Cortex of kidney (tissue), 1 donor: ENCODE results near the gene MITF.
"Not testable (repeated sequence)": the region's sequence is repeated elsewhere in the genome, so short reads cannot be mapped to it uniquely, and the experiment has no call there.

ENCODE experiments used
- DNase-seq: peaks from one replicate; lab custom pipeline; 2025; lab: John Stamatoyannopoulos, UW

Gene MITF

GRCh38 chr3:69872783-69873378 lies 133.6 kb downstream of the MITF start:
- DNase-seq: no peak

GRCh38 chr3:69876073-69876472 lies 136.8 kb downstream of the MITF start:
- no peak for DNase-seq

- DNase-seq: no peak
Observed at GRCh38 chr3:69878254-69878653, 139.0 kb downstream of the MITF start.

DNA sequence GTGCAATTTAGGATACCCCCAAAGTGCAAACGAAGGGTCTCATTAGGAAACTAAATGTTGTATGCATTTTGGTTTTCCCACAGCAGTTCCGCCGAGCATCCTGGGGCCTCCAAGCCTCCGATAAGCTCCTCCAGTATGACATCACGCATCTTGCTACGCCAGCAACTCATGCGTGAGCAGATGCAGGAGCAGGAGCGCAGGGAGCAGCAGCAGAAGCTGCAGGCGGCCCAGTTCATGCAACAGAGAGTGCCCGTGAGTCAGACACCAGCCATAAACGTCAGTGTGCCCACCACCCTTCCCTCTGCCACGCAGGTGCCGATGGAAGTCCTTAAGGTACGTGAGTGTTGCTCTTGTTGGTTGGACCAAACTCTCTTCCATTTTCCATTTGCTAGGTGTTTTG lies 139.8 kb downstream of the MITF start:
- DNase-seq: no peak

GRCh38 chr3:69880069-69880640 lies 140.9 kb downstream of the MITF start:
- DNase-seq: no peak

GRCh38 chr3:69881051-69881450 lies 141.8 kb downstream of the MITF start:
- no peak for DNase-seq

GRCh38 chr3:69881756-69882428 lies 142.6 kb downstream of the MITF start:
- DNase-seq: no peak

GRCh38 chr3:69882560-69882959 lies 143.3 kb downstream of the MITF start:
- no peak for DNase-seq

DNA sequence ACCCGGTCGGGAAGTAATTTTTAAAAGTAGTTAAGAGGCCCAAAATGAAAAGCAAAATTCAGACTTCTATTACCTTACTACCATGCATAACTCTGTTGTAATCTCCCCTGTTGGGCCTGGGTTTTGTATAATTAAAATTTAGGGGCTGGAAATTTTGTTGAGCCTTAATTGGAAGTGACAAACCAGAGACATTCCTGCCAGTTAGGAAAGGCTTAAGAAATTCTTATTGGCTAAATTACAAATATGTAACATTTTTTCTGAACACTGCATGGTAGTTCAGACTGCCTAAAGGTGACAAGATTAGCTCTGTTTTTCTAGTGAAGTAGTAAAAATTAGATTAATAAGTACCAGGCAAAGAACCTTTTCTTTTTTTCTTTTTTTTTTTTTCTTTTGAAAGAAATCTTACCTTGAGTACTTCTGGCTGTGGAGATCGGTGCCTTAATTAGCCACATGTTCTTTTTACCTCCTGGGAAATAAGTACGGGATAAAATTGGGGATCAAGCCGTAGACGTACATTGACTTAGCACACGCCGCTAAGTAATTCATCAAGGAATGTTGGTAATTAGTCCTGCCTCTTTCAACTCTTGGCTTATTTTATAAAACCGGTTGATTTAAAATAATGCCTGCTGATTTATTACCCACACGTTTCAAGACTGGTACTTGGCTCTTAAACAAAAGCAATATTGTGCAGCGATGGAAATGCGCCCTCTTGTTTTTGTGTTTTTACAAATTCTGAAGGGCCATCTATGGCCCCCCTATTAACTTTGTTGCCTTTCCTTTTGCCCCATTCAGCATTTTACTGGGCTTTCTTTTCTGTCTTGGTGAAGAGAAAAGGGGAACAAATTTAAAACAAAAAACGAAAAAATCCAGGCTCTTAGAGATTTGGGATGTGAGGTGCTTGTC lies 149.0 kb downstream of the MITF start:
- DNase-seq: no peak

- no peak for DNase-seq
Observed at GRCh38 chr3:69888943-69889315, 149.7 kb downstream of the MITF start.

GRCh38 chr3:69890084-69890483 lies 150.8 kb downstream of the MITF start:
- no peak for DNase-seq

GRCh38 chr3:69890691-69891090 lies 151.4 kb downstream of the MITF start:
- no peak for DNase-seq

GRCh38 chr3:69892706-69893105 lies 153.4 kb downstream of the MITF start:
- DNase-seq: no peak

- no peak for DNase-seq
Observed at GRCh38 chr3:69893274-69893673, 154.0 kb downstream of the MITF start.

DNA sequence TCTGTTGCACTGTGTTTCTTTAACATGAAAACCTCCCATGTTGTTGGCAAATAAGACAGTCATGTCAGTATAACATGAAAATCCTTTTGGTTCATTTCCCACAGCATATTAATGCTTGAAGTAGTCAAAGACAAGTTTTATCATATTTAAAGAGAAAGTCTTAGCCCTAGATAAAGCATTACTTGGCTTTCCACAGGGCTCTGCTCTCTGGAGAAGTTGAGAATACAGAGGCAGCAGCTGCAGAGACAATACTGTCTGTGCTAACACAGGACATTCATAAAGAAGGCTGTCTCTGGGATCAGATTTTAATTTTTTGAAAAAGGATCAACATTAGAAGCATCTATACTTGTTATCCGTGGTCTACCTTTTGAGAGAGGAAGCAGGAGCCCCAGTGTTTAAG lies 156.8 kb downstream of the MITF start:
- no peak for DNase-seq

GRCh38 chr3:69900331-69900730 lies 161.1 kb downstream of the MITF start:
- DNase-seq: no peak

DNA sequence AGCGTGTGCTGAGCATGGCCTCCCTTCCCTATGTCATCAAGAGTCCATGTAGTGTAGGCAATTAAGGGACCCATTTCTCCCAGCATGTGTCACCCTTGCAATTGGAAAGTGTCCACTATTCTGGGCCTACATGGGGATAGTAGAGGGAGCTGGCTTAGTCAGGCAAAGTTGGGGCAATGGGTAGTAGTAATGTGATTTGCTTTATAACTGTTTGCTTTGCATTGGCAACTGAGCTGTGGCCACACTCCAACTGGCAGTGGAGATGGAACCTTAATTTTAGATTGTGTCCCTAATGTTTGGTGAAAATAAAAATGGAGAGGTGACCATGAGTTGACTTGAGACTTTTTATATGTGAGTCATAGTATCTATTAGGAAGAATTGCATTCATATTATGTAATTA lies 162.5 kb downstream of the MITF start:
- DNase-seq: no peak

GRCh38 chr3:69902386-69902785 lies 163.1 kb downstream of the MITF start:
- DNase-seq: no peak

- no peak for DNase-seq
Observed at GRCh38 chr3:69906351-69906966, 167.2 kb downstream of the MITF start.

- DNase-seq: no peak
Observed at GRCh38 chr3:69907554-69907953, 168.3 kb downstream of the MITF start.

- not testable (repeated sequence) for DNase-seq
Observed at GRCh38 chr3:69909859-69910258, 170.6 kb downstream of the MITF start.

DNA sequence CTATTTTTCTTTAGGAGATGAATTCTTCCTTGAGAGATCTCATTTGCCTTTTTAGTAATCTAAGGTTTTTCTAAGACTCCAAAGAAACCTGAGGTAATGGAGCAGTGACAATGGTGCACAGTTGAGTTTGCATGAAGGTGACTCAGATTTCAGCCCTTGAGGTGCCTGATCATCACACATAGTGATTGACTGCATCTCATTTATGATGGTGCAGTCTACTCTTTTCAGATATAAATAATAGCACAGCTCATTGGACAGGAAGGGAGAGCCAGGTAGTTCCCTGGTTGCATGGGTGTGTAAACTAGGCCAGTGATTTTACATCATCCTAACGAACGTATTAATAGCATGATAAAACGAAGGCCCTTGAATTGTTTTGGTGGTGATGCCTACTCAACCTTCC lies 174.2 kb downstream of the MITF start:
- no peak for DNase-seq
